Measurements from ENCODE around the gene TRPM7.

GRCh38 chr15:50531766-50532165, 154.8 kb downstream of the TRPM7 start:
- TF ChIP-seq CTCF (IDR thresholded peaks at IDR 0.05) (no peak), POLR2A (IDR thresholded peaks at IDR 0.05) (no peak), POLR2AphosphoS5 (IDR thresholded peaks at IDR 0.05) (no peak)
